H1 (cell line): ENCODE data around the gene STAT5A. TPM values are rescaled to one million over a fixed set of nuclear protein-coding genes. Genes with fewer than 3 reads are reported as not detected.

Experiments
- CTCF ChIA-PET: fragments of 300-600 bp; sonication (Branson Sonifier 250); formaldehyde crosslinking; loops from one replicate; lab custom pipeline; 2021; ENCODE audit not compliant: partially characterized antibody; lab: Charles Lee
- POLR2A ChIA-PET: fragments of 300-600 bp; sonication (Branson Sonifier 250); formaldehyde crosslinking; loops from one replicate; lab custom pipeline; 2021; ENCODE audit warnings: inconsistent platforms; ENCODE audit not compliant: partially characterized antibody; lab: Charles Lee
- DNase-seq, 2 experiments: peaks; one replicate each; pipeline versions ENCODE4 v3.0.0 to v3.0.0-alpha.2; 2010 to 2022; ENCODE audit warnings: low spot score in 2 of 2, low read depth in 1 of 2, mixed read lengths in 1 of 2
- FAIRE-seq: peaks from 2 replicates; lab custom pipeline; 2011; peaks lifted over from hg19 to GRCh38; lab: Jason Lieb, UNC
- H2AFZ ChIP-seq: 2 replicates; pipeline ENCODE4 v1.8.1; 2012; ENCODE audit warnings: low read length, inconsistent platforms
- H2AK5ac ChIP-seq: 2 replicates; pipeline ENCODE4 v1.6.1; 2013; ENCODE audit warnings: low read depth, low read length
- H2BK120ac ChIP-seq: replicated peaks from 2 replicates; pipeline ENCODE3; 2013; ENCODE audit warnings: low read depth, low read length, inconsistent platforms
- H2BK12ac ChIP-seq: 2 replicates; pipeline ENCODE4 v1.6.1; 2013; ENCODE audit warnings: low read depth, low read length
- H2BK15ac ChIP-seq: 2 replicates; pipeline ENCODE4 v1.6.1; 2013; ENCODE audit warnings: low read length
- H2BK20ac ChIP-seq: 2 replicates; pipeline ENCODE4 v1.6.1; 2013; ENCODE audit warnings: low read length
- H2BK5ac ChIP-seq: 2 replicates; pipeline ENCODE4 v1.6.1; 2013; ENCODE audit warnings: low read depth, low read length
- H3K14ac ChIP-seq: 2 replicates; pipeline ENCODE4 v1.6.1; 2013; ENCODE audit warnings: inconsistent platforms; ENCODE audit not compliant: insufficient read length
- H3K18ac ChIP-seq: 2 replicates; pipeline ENCODE4 v1.6.1; 2013; ENCODE audit warnings: low read length; ENCODE audit errors: extremely low read depth
- H3K23ac ChIP-seq: 2 replicates; pipeline ENCODE4 v1.6.1; 2013; ENCODE audit warnings: inconsistent platforms; ENCODE audit not compliant: insufficient read length
- H3K23me2 ChIP-seq: 2 replicates; pipeline ENCODE4 v1.6.1; 2013; ENCODE audit warnings: low read depth, low read length
- H3K27ac ChIP-seq: 2 replicates; pipeline ENCODE4 v1.6.1; 2011; ENCODE audit warnings: low read depth, low read length, inconsistent platforms
- H3K27me3 ChIP-seq, 4 experiments: replicated peaks in 1 of 4; 1 replicate in 1 of 4; 2 replicates in 3 of 4; pipeline versions ENCODE4 v1.6.1 to v1.8.1; 2011 to 2013; ENCODE audit warnings: low read length in 3 of 4, mild to moderate bottlenecking in 3 of 4, inconsistent platforms in 2 of 4, mixed read lengths in 2 of 4, moderate library complexity in 1 of 4; ENCODE audit not compliant: control insufficient read depth in 3 of 4, insufficient read depth in 3 of 4; ENCODE audit errors: extremely low read depth in 1 of 4
- H3K36me3 ChIP-seq, 4 experiments: 2 replicates each; pipeline versions ENCODE4 v1.6.1 to v1.8.1; 2011 to 2013; ENCODE audit warnings: mild to moderate bottlenecking in 4 of 4, low read length in 3 of 4, moderate library complexity in 2 of 4, control low read depth in 1 of 4, inconsistent platforms in 1 of 4; ENCODE audit not compliant: insufficient read depth in 4 of 4, control insufficient read depth in 2 of 4
- H3K4ac ChIP-seq: replicated peaks from 2 replicates; pipeline ENCODE3; 2013; ENCODE audit warnings: low read length, low read depth, mixed read lengths, inconsistent platforms; ENCODE audit not compliant: insufficient read length
- H3K4me1 ChIP-seq, 4 experiments: replicated peaks in 1 of 4; 1 replicate in 1 of 4; 2 replicates in 3 of 4; pipeline versions ENCODE4 v1.6.1 to v1.8.1; 2011 to 2013; ENCODE audit warnings: low read length in 3 of 4, inconsistent platforms in 2 of 4, mixed read lengths in 1 of 4; ENCODE audit not compliant: insufficient read depth in 4 of 4, control insufficient read depth in 3 of 4
- H3K4me2 ChIP-seq, 2 experiments: 2 replicates each; pipeline versions ENCODE4 v1.6.1 to v1.8.1; 2011 to 2013; ENCODE audit warnings: low read depth in 2 of 2, low read length in 2 of 2, control low read depth in 1 of 2, inconsistent platforms in 1 of 2, mild to moderate bottlenecking in 1 of 2; ENCODE audit not compliant: insufficient read depth in 1 of 2
- H3K4me3 ChIP-seq, 4 experiments: fragments of 200-600, 300-600 bp in 1 of 4; sonication (generic), shearing (Covaris generic), sonication (Bioruptor Twin) in 1 of 4; 2 replicates each; pipeline versions ENCODE4 v1.5.1 to v1.8.1; 2011 to 2016; ENCODE audit warnings: low read length in 4 of 4, low read depth in 3 of 4, control low read depth in 2 of 4, inconsistent platforms in 2 of 4, mild to moderate bottlenecking in 2 of 4, mixed read lengths in 1 of 4, moderate library complexity in 1 of 4; ENCODE audit not compliant: insufficient read depth in 2 of 4; ENCODE audit errors: extremely low read depth in 1 of 4
- H3K56ac ChIP-seq: replicated peaks from 2 replicates; pipeline ENCODE3; 2013; ENCODE audit warnings: low read depth, mild to moderate bottlenecking, mixed read lengths, low read length, inconsistent platforms; ENCODE audit not compliant: insufficient read length
- H3K79me1 ChIP-seq: 2 replicates; pipeline ENCODE4 v1.6.1; 2013; ENCODE audit warnings: low read depth, low read length, control low read depth
- H3K79me2 ChIP-seq, 2 experiments: 2 replicates each; pipeline versions ENCODE4 v1.6.1 to v1.8.1; 2012 to 2013; ENCODE audit warnings: low read length in 2 of 2, mild to moderate bottlenecking in 2 of 2, inconsistent platforms in 1 of 2; ENCODE audit not compliant: insufficient read depth in 2 of 2, control insufficient read depth in 1 of 2
- H3K9ac ChIP-seq, 4 experiments: replicated peaks in 1 of 4; 1 replicate in 1 of 4; 2 replicates in 3 of 4; pipeline versions ENCODE4 v1.6.1 to v1.8.1; 2011 to 2013; ENCODE audit warnings: low read depth in 3 of 4, low read length in 3 of 4, control low read depth in 2 of 4, mild to moderate bottlenecking in 2 of 4, moderate library complexity in 2 of 4, inconsistent platforms in 1 of 4; ENCODE audit errors: extremely low read depth in 1 of 4
- H3K9me3 ChIP-seq, 2 experiments: 2 replicates each; pipeline versions ENCODE4 v1.6.1 to v1.8.1; 2012 to 2013; ENCODE audit warnings: mild to moderate bottlenecking in 2 of 2, moderate library complexity in 2 of 2, control low read depth in 1 of 2, inconsistent platforms in 1 of 2, low read depth in 1 of 2, low read length in 1 of 2, mixed read lengths in 1 of 2; ENCODE audit not compliant: insufficient read depth in 2 of 2
- H4K20me1 ChIP-seq, 2 experiments: replicated peaks in 1 of 2; 2 replicates each; pipeline versions ENCODE3 to v1.8.1; 2011 to 2013; ENCODE audit warnings: inconsistent platforms in 2 of 2, low read length in 2 of 2, mild to moderate bottlenecking in 1 of 2; ENCODE audit not compliant: insufficient read depth in 2 of 2, control insufficient read depth in 1 of 2
- H4K5ac ChIP-seq: 2 replicates; pipeline ENCODE4 v1.6.1; 2013; ENCODE audit warnings: low read length, low read depth, mixed read lengths, inconsistent platforms; ENCODE audit not compliant: insufficient read length
- H4K8ac ChIP-seq: 2 replicates; pipeline ENCODE4 v1.8.0; 2013; ENCODE audit warnings: mild to moderate bottlenecking, moderate library complexity, low read length, inconsistent platforms; ENCODE audit not compliant: insufficient read depth; ENCODE audit errors: extremely low read depth
- H4K91ac ChIP-seq: replicated peaks from 2 replicates; pipeline ENCODE3; 2013; ENCODE audit warnings: low read length, mixed read lengths, inconsistent platforms; ENCODE audit not compliant: insufficient read length
- CBX5 ChIP-seq: fragments of 300-800, 300-1000 bp; sonication (generic); IDR thresholded peaks from 2 replicates; pipeline ENCODE4 v1.7.1; 2016; ENCODE audit warnings: antibody characterized with exemption, low read length, low read depth
- HDAC2 ChIP-seq, 2 experiments: fragments of 300-600 bp in 1 of 2; sonication (generic) in 1 of 2; IDR thresholded peaks; 2 replicates each; pipeline ENCODE4 v1.6.1; 2011 to 2012; ENCODE audit warnings: low read depth in 2 of 2, low read length in 2 of 2, mild to moderate bottlenecking in 2 of 2, moderate library complexity in 2 of 2, borderline replicate concordance in 1 of 2, inconsistent platforms in 1 of 2
- JUN ChIP-seq: IDR thresholded peaks from 2 replicates; pipeline ENCODE4 v1.6.1; 2011; ENCODE audit warnings: low read depth, mild to moderate bottlenecking, improper control_type of control experiment, low read length
- RFX5 ChIP-seq: IDR thresholded peaks from 2 replicates; pipeline ENCODE4 v1.6.1; 2011; ENCODE audit warnings: low read depth, low read length, improper control_type of control experiment, borderline replicate concordance
- SIX5 ChIP-seq: IDR thresholded peaks from 2 replicates; pipeline ENCODE4 v1.6.1; 2011; ENCODE audit warnings: mild to moderate bottlenecking, low read depth, low read length
- SUZ12 ChIP-seq: fragments of 200-600 bp; sonication (generic); IDR thresholded peaks from 2 replicates; pipeline ENCODE4 v1.6.1; 2012; ENCODE audit warnings: mild to moderate bottlenecking, inconsistent platforms, low read length, moderate library complexity, mixed read lengths
- WGBS, 2 experiments: shearing (Covaris generic) in 1 of 2; methylation state at CpG; one replicate each; pipeline versions ENCODE4 v1.1.6 to v1.1.7; 2013 to 2015; ENCODE audit warnings: low lambda C conversion rate in 2 of 2, mixed read lengths in 2 of 2, inconsistent platforms in 1 of 2, low coverage in 1 of 2, missing lambda C conversion rate in 1 of 2; ENCODE audit not compliant: insufficient replicate concordance in 2 of 2, insufficient coverage in 1 of 2, insufficient read length in 1 of 2; ENCODE audit errors: extremely low coverage in 1 of 2, missing lambda C conversion rate in 1 of 2; 5-methylcytosine and 5-hydroxymethylcytosine counted together
- polyA plus RNA-seq, 7 experiments: library from polyadenylated mRNA; depleted of rRNA in 3 of 7; stranded (reverse) in 5 of 7; unstranded in 2 of 7; fragments of >200 nt in 5 of 7; fragments of 200-250 nt in 2 of 7; gene quantifications; 1 replicate in 5 of 7; 2 replicates in 1 of 7; 4 replicates in 1 of 7; pipeline versions ENCODE4 v1.2.1 to v1.2.3, GENCODE V29; 2011 to 2013; ENCODE audit warnings: missing spikeins in 2 of 7, mixed read lengths in 2 of 7
- total RNA-seq: library from RNA; stranded (reverse); fragmentation: NEBNext Ultra II Directional; extraction: Animal tissue kit (Norgen Biotek cat#: 25700); gene quantifications from 2 replicates; pipeline ENCODE4 v1.2.1, GENCODE V29; 2021

Gene STAT5A
- total and polyA plus RNA-seq, 2 of the 8 experiments (the other 6 are each of a cell fraction or from before 2014, with no cell fraction given), result 4.2 to 5.4 TPM

DNA sequence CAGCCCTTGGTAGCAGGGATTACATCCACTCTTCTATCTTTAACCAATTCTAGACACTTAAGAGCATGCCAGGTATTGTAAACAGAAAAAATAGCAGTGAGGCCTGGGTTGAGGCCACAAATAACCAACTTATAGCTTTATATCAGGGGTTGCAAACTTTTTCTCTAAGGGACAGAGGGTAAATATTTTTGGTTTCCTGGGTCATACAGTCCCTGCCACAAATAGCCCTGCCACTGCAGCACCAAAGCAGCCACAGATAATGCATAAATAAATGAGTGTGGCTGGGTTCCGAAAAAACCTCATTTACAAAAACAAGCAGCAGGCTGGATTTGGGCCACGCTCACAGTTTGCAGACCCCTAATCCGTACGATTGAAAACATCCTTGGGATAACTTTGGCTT is 53.3 kb downstream of the STAT5A start:
- no peak overlapping the region for H4K5ac ChIP-seq
- CTCF ChIA-PET, result interaction anchor here (1.1 kb wide), 1 partner anchor 21 kb away, joined by 4 read pairs; no protein-coding TSS in a partner anchor
- no peaks in the 10 kb centered on the region for H3K79me1 ChIP-seq
- H3K9ac ChIP-seq, result no peak overlapping the region
- no peak overlapping the region for H2AK5ac ChIP-seq
- H2BK5ac ChIP-seq, result no peak overlapping the region
- H3K27ac ChIP-seq, result no peak overlapping the region
- H4K8ac ChIP-seq, result no peak overlapping the region
- H3K4me2 ChIP-seq, result no peak overlapping the region
- FAIRE-seq, result no peak
- H3K36me3 ChIP-seq, result peaks cover 13 to 76% (median 40%) of the 10 kb centered on the region in 4 experiments; a peak in 7 of 8 replicates
- H2BK12ac ChIP-seq, result no peak overlapping the region
- no peak overlapping the region for H3K4ac ChIP-seq
- H3K56ac ChIP-seq, result no peak overlapping the region
- no peak overlapping the region for H2AFZ ChIP-seq
- H3K27me3 ChIP-seq, result no peaks in the 10 kb centered on the region
- no peak for DNase-seq
- 91% methylated on average over 4 of the region's 4 CpGs; no CpG with 5 or more reads in 1 of the 2 experiments for WGBS, 2 experiments
- peaks cover 0 to under 1% of the 10 kb centered on the region in 2 experiments; a peak in 1 of 4 replicates for H3K79me2 ChIP-seq
- POLR2A ChIA-PET, result no interaction called here
- H3K23ac ChIP-seq, result no peak overlapping the region
- peaks cover 0 to 6% (median 2%) of the 10 kb centered on the region in 4 experiments; a peak in 2 of 7 replicates for H3K4me1 ChIP-seq
- peaks cover 2% of the 10 kb centered on the region in 2 experiments for H4K20me1 ChIP-seq
- H2BK15ac ChIP-seq, result no peak overlapping the region
- no peak overlapping the region for H4K91ac ChIP-seq
- no peak overlapping the region for H3K14ac ChIP-seq
- no peak overlapping the region for H2BK20ac ChIP-seq
- H3K18ac ChIP-seq, result no peak overlapping the region
- no peaks in the 10 kb centered on the region for H3K23me2 ChIP-seq
- no peak overlapping the region for H3K4me3 ChIP-seq
- H2BK120ac ChIP-seq, result no peak overlapping the region
- H3K9me3 ChIP-seq, result no peaks in the 10 kb centered on the region
- TF ChIP-seq SIX5 (no peak), CBX5 (no peak), HDAC2 (IDR thresholded peaks at IDR 0.05; ENCODE audit: borderline replicate concordance in 1 of 2, low read depth in 2 of 2, low read length in 2 of 2) (no peak), JUN (no peak), RFX5 (no peak), SUZ12 (no peak)
